NCI-H2029 treated with DMSO at 0.1 percent for 48 hours (cell line): Measurements from ENCODE around the gene COMMD9.

Source experiments
- DNase-seq: peaks from one replicate; lab custom pipeline; 2025; lab: John Stamatoyannopoulos, UW

Gene COMMD9

GRCh38 chr11:36222831-36223635, 66.2 kb downstream of the COMMD9 start:
- no peak for DNase-seq
